Gastroesophageal sphincter (tissue), 3 donors: ENCODE data around the gene FMR1.

Source experiments
- CTCF ChIP-seq, 4 experiments: fragments of 200-600 bp in 2 of 4; fragments of 450-650 bp in 2 of 4; sonication (generic) in 1 of 4; IDR thresholded peaks; one replicate each; pipeline ENCODE4 v1.5.1; 2017 to 2019; ENCODE audit warnings: antibody characterized with exemption in 4 of 4, mild to moderate bottlenecking in 2 of 4, moderate library complexity in 2 of 4
- EP300 ChIP-seq: sonication (generic); formaldehyde crosslinking; IDR thresholded peaks from one replicate; pipeline ENCODE4 v1.6.1; 2017; ENCODE audit warnings: antibody characterized with exemption, mild to moderate bottlenecking
- POLR2A ChIP-seq, 2 donors: fragments of 450-650 bp; IDR thresholded peaks; one replicate each; pipeline ENCODE4 v1.6.1; 2017; ENCODE audit warnings: antibody characterized with exemption in 2 of 2, mild to moderate bottlenecking in 2 of 2, moderate library complexity in 1 of 2
- POLR2AphosphoS5 ChIP-seq: sonication (generic); formaldehyde crosslinking; IDR thresholded peaks from one replicate; pipeline ENCODE4 v1.6.1; 2017; ENCODE audit warnings: antibody characterized with exemption

GRCh38 chrX:147900349-147900748 is 11.4 kb upstream of the FMR1 start:
- TF ChIP-seq CTCF (IDR thresholded peaks at IDR 0.05) = no peak
- no peak for TF ChIP-seq POLR2A (IDR thresholded peaks at IDR 0.05)
- no peak for TF ChIP-seq POLR2AphosphoS5
- no peak for TF ChIP-seq EP300
